ENCODE data around the gene ABCC11. TPM values are rescaled to one million over a fixed set of nuclear protein-coding genes. Genes with fewer than 3 reads are reported as not detected.

ABCC11 gene
- total RNA-seq, 1 donor from 2014 or later, result not detected

DNA sequence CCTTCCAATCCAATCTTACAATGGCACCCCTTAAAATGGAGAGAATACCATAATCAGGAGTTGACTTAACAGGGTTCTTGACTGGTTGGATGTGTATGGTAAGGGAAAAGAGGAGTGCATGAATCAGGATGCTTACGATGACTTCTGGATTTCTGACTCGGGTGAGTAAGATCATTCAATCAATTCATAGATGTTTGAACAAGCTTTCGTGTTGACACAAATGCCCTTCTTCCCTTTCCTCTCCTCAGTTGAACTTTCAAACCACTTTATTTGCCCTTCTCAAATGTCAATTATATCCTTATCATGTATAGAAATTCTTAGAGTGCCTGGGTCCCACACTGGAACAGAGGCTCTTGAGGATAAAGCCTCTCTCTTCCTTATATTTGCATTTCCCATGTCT, 117.4 kb downstream of the ABCC11 start:
- no peaks in the 10 kb centered on the region for H3K27me3 ChIP-seq (ENCODE audit: control insufficient read depth, insufficient read depth, low read length)
- TF ChIP-seq CTCF (IDR thresholded peaks at IDR 0.05; ENCODE audit: insufficient read depth, low read length, poor library complexity, severe bottlenecking), result no peak
- no peak for DNase-seq (ENCODE audit: low read depth)
- H3K36me3 ChIP-seq (ENCODE audit: control insufficient read depth, insufficient read depth, low read length), result no peaks in the 10 kb centered on the region
- no peak overlapping the region for H3K4me3 ChIP-seq (ENCODE audit: low read depth, low read length)

- Histone ChIP-seq H3K4me3 (ENCODE audit: low read depth, low read length) (no peak overlapping the region), H3K27me3 (ENCODE audit: control insufficient read depth, insufficient read depth, low read length) (no peaks in the 10 kb centered on the region), H3K36me3 (ENCODE audit: control insufficient read depth, insufficient read depth, low read length) (no peaks in the 10 kb centered on the region)
- DNase-seq (ENCODE audit: low read depth), result no peak
- no peak for TF ChIP-seq CTCF (IDR thresholded peaks at IDR 0.05; ENCODE audit: insufficient read depth, low read length, poor library complexity, severe bottlenecking)
Measured at GRCh38 chr16:48128769-48129168, 118.6 kb downstream of the ABCC11 start.

- Histone ChIP-seq H3K27me3 (ENCODE audit: control insufficient read depth, insufficient read depth, low read length) (no peaks in the 10 kb centered on the region), H3K4me3 (ENCODE audit: low read depth, low read length) (no peak overlapping the region), H3K36me3 (ENCODE audit: control insufficient read depth, insufficient read depth, low read length) (no peaks in the 10 kb centered on the region)
- no peak for TF ChIP-seq CTCF (IDR thresholded peaks at IDR 0.05; ENCODE audit: insufficient read depth, low read length, poor library complexity, severe bottlenecking)
- peak; percentile 89 for DNase-seq (ENCODE audit: low read depth)
Measured at GRCh38 chr16:48126801-48127644, 120.3 kb downstream of the ABCC11 start.

- Histone ChIP-seq H3K4me3 (ENCODE audit: low read depth, low read length) (no peak overlapping the region), H3K27me3 (ENCODE audit: control insufficient read depth, insufficient read depth, low read length) (no peaks in the 10 kb centered on the region), H3K36me3 (ENCODE audit: control insufficient read depth, insufficient read depth, low read length) (no peaks in the 10 kb centered on the region)
- DNase-seq (ENCODE audit: low read depth), result no peak
- no peak for TF ChIP-seq CTCF (IDR thresholded peaks at IDR 0.05; ENCODE audit: insufficient read depth, low read length, poor library complexity, severe bottlenecking)
Measured at GRCh38 chr16:48125888-48126287, 121.5 kb downstream of the ABCC11 start.

DNA sequence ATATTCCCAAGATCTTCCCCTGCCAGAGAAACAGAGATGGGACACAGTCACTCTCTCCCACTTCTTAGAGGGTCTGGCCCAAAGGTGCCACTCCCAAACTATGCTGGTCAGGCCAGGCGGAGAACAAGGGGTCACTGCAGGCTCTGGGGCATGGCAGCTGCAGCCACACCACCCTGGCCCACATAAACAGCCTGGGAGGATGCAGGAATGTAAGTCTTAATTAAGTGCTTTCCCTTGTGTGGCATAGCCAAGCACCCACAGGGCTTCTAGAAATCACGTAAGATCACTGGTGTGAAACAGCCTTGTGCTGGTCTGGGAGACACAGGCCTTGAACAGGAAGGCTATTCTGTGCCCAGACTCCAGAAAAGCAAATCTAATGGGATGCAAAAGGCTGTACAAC, 123.1 kb downstream of the ABCC11 start:
- no peaks in the 10 kb centered on the region for H3K27me3 ChIP-seq (ENCODE audit: control insufficient read depth, insufficient read depth, low read length)
- no peaks in the 10 kb centered on the region for H3K36me3 ChIP-seq (ENCODE audit: control insufficient read depth, insufficient read depth, low read length)
- no peak for TF ChIP-seq CTCF (IDR thresholded peaks at IDR 0.05; ENCODE audit: insufficient read depth, low read length, poor library complexity, severe bottlenecking)
- no peak overlapping the region for H3K4me3 ChIP-seq (ENCODE audit: low read depth, low read length)
- peak; percentile 63 for DNase-seq (ENCODE audit: low read depth)

Measured in kidney epithelial cell (primary cell).